ENCODE results near the gene APBA2. TPM values are rescaled to one million over a fixed set of nuclear protein-coding genes. Genes with fewer than 3 reads are reported as not detected.

Gene APBA2
- polyA plus RNA-seq, 2 of the 4 experiments (the other 2 are of a cell fraction) = 11.4 to 12.6 TPM

DNA sequence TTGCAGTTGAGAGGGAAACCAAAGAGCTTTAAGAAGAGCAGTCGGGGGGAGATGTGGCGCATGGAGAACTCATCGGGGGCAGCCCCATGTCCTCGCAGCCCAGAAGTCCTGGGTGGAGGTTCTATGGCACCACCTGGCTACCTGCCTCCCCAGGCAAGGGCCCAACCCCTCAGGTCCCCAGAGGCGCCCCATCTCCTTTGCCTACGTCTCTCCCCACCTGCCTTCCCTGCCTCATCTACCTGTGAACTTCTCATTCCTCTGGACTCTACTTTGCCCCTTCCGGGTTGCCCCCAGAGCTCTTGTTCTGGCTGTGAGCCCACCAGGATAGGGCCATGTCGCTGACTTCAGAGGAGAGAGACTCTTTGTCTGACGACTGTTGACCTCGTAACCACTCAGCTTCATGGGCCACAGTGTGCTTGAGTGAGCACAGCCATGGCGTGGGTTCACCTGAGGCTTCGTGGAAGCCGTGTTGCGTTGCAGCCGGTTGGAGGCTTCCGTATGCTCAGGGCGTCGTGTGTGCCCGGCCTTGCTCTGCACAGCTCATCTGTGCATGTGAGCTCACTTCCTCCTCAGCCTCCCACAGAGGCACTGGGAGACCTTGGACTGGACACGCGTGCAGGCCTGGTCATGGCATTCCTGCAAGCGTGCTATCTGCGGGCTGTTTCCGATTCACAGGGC is 13.4 kb downstream of the APBA2 start:
- ATAC-seq (no peak), DNase-seq (ENCODE audit: low read depth in 1 of 2, low spot score in 1 of 2) (no peak), FAIRE-seq (no peak)
- Histone ChIP-seq H3K4me3 (no peak overlapping the region), H3K4me1 (peaks cover 8% of the 10 kb centered on the region; the same call in 2 of the 3 replicates), H3K27ac (no peak overlapping the region), H3K9me3 (no peaks in the 10 kb centered on the region), H3K4me2 (no peak overlapping the region)
- 92% methylated on average over 24 of the region's 24 CpGs for WGBS (ENCODE audit: missing lambda C conversion rate)
- TF ChIP-seq JUN (IDR thresholded peaks at IDR 0.05) (no peak), POLR2AphosphoS2 (conservative IDR thresholded peaks at IDR 0.05; ENCODE audit: low read length) (no peak), CHD4 (IDR thresholded peaks at IDR 0.05; ENCODE audit: borderline replicate concordance) (no peak), GATA3 (IDR thresholded peaks at IDR 0.05; ENCODE audit: borderline replicate concordance) (no peak)
- ChIA-PET CTCF (interaction anchor here (1.2 kb wide), 1 partner anchor 9 kb away, joined by 4 read pairs; no protein-coding TSS in a partner anchor), POLR2A (no interaction called here)

DNA sequence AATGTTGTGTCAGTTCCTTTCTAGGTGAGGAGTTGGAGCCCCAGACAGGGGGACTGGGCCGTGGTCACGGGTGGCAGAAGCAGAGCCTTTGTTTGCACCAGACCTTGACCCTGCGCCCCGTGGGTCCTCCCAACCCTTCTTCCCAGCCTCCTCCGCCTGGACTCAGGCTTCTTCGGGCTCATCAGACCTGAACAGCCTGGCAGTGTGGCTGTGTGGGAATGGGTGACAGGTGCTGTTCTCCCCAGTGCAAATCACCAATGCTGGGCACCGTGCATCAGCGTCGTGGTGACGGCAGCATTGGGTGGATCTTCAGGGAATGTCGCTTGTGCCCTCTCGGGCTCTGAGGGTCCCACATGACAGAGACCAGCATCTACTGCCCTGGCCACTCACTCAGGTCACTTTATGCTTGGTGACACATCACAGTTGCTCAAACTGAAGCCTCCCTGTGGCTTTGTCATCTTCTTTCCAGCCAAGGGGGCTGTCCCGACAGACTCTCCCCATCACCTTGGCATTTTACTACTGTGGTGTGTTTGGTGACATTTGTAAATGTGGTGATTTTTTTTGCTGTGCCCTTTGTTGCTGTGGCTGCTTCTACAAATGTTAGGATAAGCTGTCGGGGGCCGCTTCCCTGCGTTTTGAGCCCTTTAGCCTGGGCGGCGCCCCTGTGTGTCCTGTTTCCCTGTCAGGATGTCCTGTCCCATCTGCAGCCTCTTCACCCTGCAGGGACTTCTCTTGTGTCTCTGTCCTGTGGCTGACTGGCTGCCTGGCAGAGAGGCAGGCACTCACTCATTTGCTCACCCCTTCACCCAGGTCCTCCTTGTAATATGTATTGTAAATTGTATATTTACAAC is 14.5 kb downstream of the APBA2 start:
- no peak overlapping the region for H3K4me2 ChIP-seq
- H3K4me3 ChIP-seq = no peak overlapping the region
- ChIA-PET POLR2A (no interaction called here), CTCF (interaction anchor here (1.2 kb wide), 1 partner anchor 10 kb away, joined by 4 read pairs; no protein-coding TSS in a partner anchor)
- no peak for DNase-seq (ENCODE audit: low read depth in 1 of 2, low spot score in 1 of 2)
- H3K4me1 ChIP-seq = peaks cover 8% of the 10 kb centered on the region; the same call in 2 of the 3 replicates
- no peak overlapping the region for H3K27ac ChIP-seq
- no peak for TF ChIP-seq TP53 (CRISPR knock-in tag; IDR thresholded peaks at IDR 0.05)
- TF ChIP-seq FOSB (CRISPR knock-in tag; IDR thresholded peaks at IDR 0.05) = no peak
- TF ChIP-seq JUN (IDR thresholded peaks at IDR 0.05) = no peak
- no peak for TF ChIP-seq JUNB (IDR thresholded peaks at IDR 0.05)
- TF ChIP-seq, protein P1, sequence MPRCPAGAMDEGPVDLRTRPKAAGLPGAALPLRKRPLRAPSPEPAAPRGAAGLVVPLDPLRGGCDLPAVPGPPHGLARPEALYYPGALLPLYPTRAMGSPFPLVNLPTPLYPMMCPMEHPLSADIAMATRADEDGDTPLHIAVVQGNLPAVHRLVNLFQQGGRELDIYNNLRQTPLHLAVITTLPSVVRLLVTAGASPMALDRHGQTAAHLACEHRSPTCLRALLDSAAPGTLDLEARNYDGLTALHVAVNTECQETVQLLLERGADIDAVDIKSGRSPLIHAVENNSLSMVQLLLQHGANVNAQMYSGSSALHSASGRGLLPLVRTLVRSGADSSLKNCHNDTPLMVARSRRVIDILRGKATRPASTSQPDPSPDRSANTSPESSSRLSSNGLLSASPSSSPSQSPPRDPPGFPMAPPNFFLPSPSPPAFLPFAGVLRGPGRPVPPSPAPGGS (IDR thresholded peaks at IDR 0.05) = no peak
- TF ChIP-seq CEBPB (IDR thresholded peaks at IDR 0.05) = no peak
- TF ChIP-seq MYC (IDR thresholded peaks at IDR 0.05; ENCODE audit: borderline replicate concordance, low read length) = no peak
- TF ChIP-seq ZSCAN20 (CRISPR knock-in tag; IDR thresholded peaks at IDR 0.05) = no peak
- TF ChIP-seq ZNF302 (CRISPR knock-in tag; IDR thresholded peaks at IDR 0.05) = no peak
- TF ChIP-seq, protein P2, sequence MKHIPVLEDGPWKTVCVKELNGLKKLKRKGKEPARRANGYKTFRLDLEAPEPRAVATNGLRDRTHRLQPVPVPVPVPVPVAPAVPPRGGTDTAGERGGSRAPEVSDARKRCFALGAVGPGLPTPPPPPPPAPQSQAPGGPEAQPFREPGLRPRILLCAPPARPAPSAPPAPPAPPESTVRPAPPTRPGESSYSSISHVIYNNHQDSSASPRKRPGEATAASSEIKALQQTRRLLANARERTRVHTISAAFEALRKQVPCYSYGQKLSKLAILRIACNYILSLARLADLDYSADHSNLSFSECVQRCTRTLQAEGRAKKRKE (CRISPR knock-in tag; IDR thresholded peaks at IDR 0.05; ENCODE audit: low read depth) = no peak
- TF ChIP-seq, protein P3, sequence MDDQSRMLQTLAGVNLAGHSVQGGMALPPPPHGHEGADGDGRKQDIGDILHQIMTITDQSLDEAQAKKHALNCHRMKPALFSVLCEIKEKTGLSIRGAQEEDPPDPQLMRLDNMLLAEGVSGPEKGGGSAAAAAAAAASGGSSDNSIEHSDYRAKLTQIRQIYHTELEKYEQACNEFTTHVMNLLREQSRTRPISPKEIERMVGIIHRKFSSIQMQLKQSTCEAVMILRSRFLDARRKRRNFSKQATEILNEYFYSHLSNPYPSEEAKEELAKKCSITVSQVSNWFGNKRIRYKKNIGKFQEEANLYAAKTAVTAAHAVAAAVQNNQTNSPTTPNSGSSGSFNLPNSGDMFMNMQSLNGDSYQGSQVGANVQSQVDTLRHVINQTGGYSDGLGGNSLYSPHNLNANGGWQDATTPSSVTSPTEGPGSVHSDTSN (IDR thresholded peaks at IDR 0.05) = no peak
- TF ChIP-seq, protein P4, sequence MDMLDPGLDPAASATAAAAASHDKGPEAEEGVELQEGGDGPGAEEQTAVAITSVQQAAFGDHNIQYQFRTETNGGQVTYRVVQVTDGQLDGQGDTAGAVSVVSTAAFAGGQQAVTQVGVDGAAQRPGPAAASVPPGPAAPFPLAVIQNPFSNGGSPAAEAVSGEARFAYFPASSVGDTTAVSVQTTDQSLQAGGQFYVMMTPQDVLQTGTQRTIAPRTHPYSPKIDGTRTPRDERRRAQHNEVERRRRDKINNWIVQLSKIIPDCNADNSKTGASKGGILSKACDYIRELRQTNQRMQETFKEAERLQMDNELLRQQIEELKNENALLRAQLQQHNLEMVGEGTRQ (IDR thresholded peaks at IDR 0.05) = no peak
- TF ChIP-seq POLR2AphosphoS2 (conservative IDR thresholded peaks at IDR 0.05; ENCODE audit: low read length) = no peak
- TF ChIP-seq, protein P5, sequence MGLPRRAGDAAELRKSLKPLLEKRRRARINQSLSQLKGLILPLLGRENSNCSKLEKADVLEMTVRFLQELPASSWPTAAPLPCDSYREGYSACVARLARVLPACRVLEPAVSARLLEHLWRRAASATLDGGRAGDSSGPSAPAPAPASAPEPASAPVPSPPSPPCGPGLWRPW (IDR thresholded peaks at IDR 0.05) = no peak
- TF ChIP-seq GATA3 (IDR thresholded peaks at IDR 0.05; ENCODE audit: borderline replicate concordance) = no peak
- no peak for TF ChIP-seq MAZ (IDR thresholded peaks at IDR 0.05; ENCODE audit: borderline replicate concordance, low read depth, low read length)
- ATAC-seq = no peak
- FAIRE-seq = no peak
- no peaks in the 10 kb centered on the region for H3K9me3 ChIP-seq
- WGBS (ENCODE audit: missing lambda C conversion rate) = 86% methylated on average over 18 of the region's 18 CpGs
